ENCODE data around the gene PAK5. TPM values are rescaled to one million over a fixed set of nuclear protein-coding genes. Genes with fewer than 3 reads are reported as not detected.

The PAK5 gene
- total RNA-seq, 4 donors from 2014 or later = not detected

DNA sequence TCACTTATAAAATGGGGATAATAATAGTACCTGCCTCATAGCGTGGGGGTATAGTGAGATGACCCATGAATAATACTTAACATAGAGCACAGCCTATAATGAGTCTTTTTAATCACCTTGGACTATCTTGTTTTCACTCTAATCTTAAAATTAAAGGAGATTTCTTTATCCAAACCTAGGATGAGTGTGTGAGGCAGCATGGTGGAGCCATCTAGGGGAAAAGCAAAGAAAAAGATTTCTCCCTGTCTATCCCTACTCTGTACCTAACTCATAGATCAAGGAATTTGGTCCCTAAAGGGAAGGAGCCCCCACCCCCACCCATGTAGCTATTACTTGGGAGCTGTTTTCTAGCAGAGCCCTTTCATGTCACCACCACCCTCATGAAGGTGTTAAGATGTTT is 45.2 kb upstream of the PAK5 start:
- intact Hi-C loops (cut with DNase I; ENCODE audit: low total_unique reads) = no loop called here
- H3K27ac ChIP-seq = no peak overlapping the region
- no peaks in the 10 kb centered on the region for H3K27me3 ChIP-seq
- H3K36me3 ChIP-seq = no peaks in the 10 kb centered on the region
- TF ChIP-seq CTCF (IDR thresholded peaks at IDR 0.05) = no peak
- TF ChIP-seq POLR2A (IDR thresholded peaks at IDR 0.05) = no peak
- no peak for TF ChIP-seq EP300 (IDR thresholded peaks at IDR 0.05; ENCODE audit: low read depth)
- no peak for TF ChIP-seq POLR2AphosphoS5 (IDR thresholded peaks at IDR 0.05)
- no peaks in the 10 kb centered on the region for H3K4me1 ChIP-seq
- H3K4me3 ChIP-seq = no peak overlapping the region
- WGBS, 2 donors (ENCODE audit: low coverage in 1 of 2) = 50% methylated on average over 1 of the region's 1 CpG
- no peak for DNase-seq
- no peaks in the 10 kb centered on the region for H3K9me3 ChIP-seq
- in situ Hi-C loops (cut with MboI; ENCODE audit: low pct_ligation_motif_present in 1 of 4, low pct_unique_long_range_greater_than_20kb in 1 of 4, low sequenced_read_pairs in 3 of 4) = no loop called here

DNA sequence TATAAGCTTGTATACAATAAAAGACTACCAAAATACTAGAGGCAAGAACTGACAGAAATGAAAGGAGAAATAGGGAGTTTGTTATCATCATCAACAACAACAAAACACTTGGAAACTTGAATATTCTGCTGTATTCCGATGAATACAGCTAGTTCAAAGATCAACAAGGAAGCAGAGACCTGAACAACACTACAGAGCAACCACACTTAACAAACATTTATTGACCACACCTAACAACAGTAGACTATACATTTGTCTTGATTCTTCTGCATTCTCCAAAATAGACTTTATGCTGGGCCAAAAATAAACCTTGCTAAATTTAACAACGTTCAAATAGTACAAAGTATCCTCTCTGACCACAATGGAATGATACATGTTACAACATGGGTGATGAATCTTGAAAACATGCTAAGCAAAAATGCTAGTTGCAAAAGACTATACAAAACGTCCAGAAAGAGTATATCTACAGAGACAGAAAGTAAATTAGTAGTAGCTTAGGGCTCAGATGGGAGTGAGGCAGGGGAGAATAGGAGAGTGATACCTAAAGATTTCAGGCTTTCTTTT is 39.1 kb upstream of the PAK5 start:
- Histone ChIP-seq H3K4me1 (no peaks in the 10 kb centered on the region), H3K27me3 (no peaks in the 10 kb centered on the region), H3K9me3 (no peaks in the 10 kb centered on the region), H3K36me3 (no peaks in the 10 kb centered on the region), H3K4me3 (no peak overlapping the region), H3K27ac (no peak overlapping the region)
- DNase-seq = no peak
- WGBS, 2 donors (ENCODE audit: low coverage in 1 of 2) = 28 to 30% methylated on average over 3 of the region's 3 CpGs
- TF ChIP-seq POLR2A (IDR thresholded peaks at IDR 0.05) (no peak), CTCF (IDR thresholded peaks at IDR 0.05) (no peak), EP300 (IDR thresholded peaks at IDR 0.05; ENCODE audit: low read depth) (no peak), POLR2AphosphoS5 (IDR thresholded peaks at IDR 0.05) (no peak)
- in situ Hi-C loops (cut with MboI; ENCODE audit: low pct_ligation_motif_present in 1 of 4, low pct_unique_long_range_greater_than_20kb in 1 of 4, low sequenced_read_pairs in 3 of 4) = no loop called here
- intact Hi-C loops (cut with DNase I; ENCODE audit: low total_unique reads) = no loop called here

DNA sequence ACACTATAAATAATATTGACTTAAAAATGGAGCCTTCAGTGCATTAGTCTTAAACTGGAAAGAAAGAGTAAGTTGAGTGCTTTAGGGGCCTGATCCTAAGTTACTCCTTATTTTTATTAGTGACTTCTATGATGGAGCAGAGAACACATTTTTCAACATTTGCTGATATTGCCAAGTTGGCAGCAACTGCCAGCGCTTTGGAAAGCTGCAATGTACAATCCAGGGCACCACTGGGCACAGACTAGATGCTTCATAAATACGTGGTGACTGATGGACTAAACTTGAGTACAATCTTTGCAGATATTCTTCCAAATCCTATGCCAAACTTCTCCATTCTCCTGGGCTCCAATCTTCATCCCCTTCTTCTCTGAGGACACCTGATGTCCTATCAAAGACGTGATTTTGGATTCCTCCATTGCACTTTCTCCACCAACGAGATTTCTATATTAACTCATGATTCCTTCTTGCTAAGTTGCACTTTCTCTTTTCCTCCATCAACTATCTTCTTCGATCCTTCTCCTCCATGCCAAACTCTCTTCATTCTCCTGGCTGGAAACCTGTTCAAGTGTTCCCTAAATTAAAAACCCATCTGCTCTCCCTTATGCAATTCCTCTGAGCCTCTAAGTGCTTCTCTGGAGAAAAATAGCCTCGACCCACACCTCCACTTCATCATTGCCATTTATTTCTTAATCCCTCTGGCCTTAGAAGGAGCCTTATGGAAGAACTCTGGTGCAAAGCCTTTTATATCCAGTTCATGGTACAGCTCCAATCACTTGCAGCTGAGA is 28.5 kb upstream of the PAK5 start:
- Histone ChIP-seq H3K4me3 (no peak overlapping the region), H3K4me1 (no peaks in the 10 kb centered on the region), H3K9me3 (no peaks in the 10 kb centered on the region), H3K27me3 (no peaks in the 10 kb centered on the region), H3K27ac (no peak overlapping the region), H3K36me3 (no peaks in the 10 kb centered on the region)
- no peak for TF ChIP-seq POLR2AphosphoS5 (IDR thresholded peaks at IDR 0.05)
- no peak for TF ChIP-seq CTCF (IDR thresholded peaks at IDR 0.05)
- TF ChIP-seq POLR2A (IDR thresholded peaks at IDR 0.05) = no peak
- no peak for TF ChIP-seq EP300 (IDR thresholded peaks at IDR 0.05; ENCODE audit: low read depth)
- intact Hi-C loops (cut with DNase I; ENCODE audit: low total_unique reads) (no loop called here), in situ Hi-C loops (cut with MboI; ENCODE audit: low pct_ligation_motif_present in 1 of 4, low pct_unique_long_range_greater_than_20kb in 1 of 4, low sequenced_read_pairs in 3 of 4) (no loop called here)
- 69 to 73% methylated on average over 5 to 6 of the region's 6 CpGs for WGBS, 2 donors (ENCODE audit: low coverage in 1 of 2)
- DNase-seq = no peak

DNA sequence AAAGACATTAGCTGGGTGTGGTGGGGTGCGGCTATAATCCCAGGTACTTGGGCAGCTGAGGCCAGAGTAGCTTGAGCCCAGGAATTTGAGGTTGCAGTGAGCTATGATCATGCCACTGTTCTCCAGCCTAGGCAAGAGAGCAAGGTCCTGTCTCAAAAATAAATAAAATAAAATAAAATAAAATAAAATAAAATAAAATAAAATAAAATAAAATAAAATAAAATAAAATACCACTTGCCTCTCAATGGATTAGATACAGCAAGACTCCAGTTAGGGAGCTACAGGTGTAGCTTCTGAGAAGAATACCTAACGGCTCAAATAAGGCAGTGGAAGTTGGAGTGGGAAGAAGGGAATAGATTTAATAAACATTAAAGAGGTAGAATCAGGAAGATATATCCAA is 13.7 kb upstream of the PAK5 start:
- no peaks in the 10 kb centered on the region for H3K4me1 ChIP-seq
- no peak overlapping the region for H3K27ac ChIP-seq
- intact Hi-C loops (cut with DNase I; ENCODE audit: low total_unique reads) (no loop called here), in situ Hi-C loops (cut with MboI; ENCODE audit: low pct_ligation_motif_present in 1 of 4, low pct_unique_long_range_greater_than_20kb in 1 of 4, low sequenced_read_pairs in 3 of 4) (no loop called here)
- H3K9me3 ChIP-seq = no peaks in the 10 kb centered on the region
- H3K27me3 ChIP-seq = no peaks in the 10 kb centered on the region
- no peak overlapping the region for H3K4me3 ChIP-seq
- DNase-seq = no peak
- H3K36me3 ChIP-seq = no peaks in the 10 kb centered on the region
- 86 to 88% methylated on average over 2 of the region's 2 CpGs for WGBS, 2 donors (ENCODE audit: low coverage in 1 of 2)
- TF ChIP-seq POLR2AphosphoS5 (IDR thresholded peaks at IDR 0.05) (no peak), CTCF (IDR thresholded peaks at IDR 0.05) (no peak), POLR2A (IDR thresholded peaks at IDR 0.05) (no peak), EP300 (IDR thresholded peaks at IDR 0.05; ENCODE audit: low read depth) (no peak)
